ENCODE results near the gene PTPN6.

DNA sequence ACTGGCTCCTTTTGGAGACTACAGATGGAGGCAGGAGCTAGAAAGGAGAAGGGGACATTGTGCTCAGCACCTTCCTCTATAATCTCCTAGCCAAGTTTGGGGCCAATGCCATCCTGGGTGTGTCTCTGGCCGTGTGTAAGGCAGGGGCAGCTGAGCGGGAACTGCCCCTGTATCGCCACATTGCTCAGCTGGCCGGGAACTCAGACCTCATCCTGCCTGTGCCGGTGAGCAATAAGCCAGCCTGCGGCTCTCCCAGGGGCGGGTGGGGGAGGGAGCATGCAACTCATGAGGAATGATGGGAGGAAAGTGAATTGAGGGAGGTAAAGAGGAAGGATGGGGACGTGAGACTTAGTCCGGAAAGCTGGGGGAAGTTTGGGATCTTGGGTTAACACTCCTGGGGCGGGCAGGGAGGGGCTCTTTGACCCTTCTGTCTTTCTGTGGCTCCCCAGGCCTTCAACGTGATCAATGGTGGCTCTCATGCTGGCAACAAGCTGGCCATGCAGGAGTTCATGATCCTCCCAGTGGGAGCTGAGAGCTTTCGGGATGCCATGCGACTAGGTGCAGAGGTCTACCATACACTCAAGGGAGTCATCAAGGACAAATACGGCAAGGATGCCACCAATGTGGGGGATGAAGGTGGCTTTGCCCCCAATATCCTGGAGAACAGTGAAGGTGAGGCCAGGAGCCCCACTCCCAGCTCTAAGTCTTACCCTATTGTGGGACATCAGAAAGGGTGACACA is 33.5 kb upstream of the PTPN6 start:
- TF ChIP-seq, protein P1, sequence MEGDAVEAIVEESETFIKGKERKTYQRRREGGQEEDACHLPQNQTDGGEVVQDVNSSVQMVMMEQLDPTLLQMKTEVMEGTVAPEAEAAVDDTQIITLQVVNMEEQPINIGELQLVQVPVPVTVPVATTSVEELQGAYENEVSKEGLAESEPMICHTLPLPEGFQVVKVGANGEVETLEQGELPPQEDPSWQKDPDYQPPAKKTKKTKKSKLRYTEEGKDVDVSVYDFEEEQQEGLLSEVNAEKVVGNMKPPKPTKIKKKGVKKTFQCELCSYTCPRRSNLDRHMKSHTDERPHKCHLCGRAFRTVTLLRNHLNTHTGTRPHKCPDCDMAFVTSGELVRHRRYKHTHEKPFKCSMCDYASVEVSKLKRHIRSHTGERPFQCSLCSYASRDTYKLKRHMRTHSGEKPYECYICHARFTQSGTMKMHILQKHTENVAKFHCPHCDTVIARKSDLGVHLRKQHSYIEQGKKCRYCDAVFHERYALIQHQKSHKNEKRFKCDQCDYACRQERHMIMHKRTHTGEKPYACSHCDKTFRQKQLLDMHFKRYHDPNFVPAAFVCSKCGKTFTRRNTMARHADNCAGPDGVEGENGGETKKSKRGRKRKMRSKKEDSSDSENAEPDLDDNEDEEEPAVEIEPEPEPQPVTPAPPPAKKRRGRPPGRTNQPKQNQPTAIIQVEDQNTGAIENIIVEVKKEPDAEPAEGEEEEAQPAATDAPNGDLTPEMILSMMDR (conservative IDR thresholded peaks at IDR 0.05; ENCODE audit: low read depth, low read length): no peak
- TF ChIP-seq EZH2 (IDR thresholded peaks at IDR 0.05; ENCODE audit: borderline replicate concordance, low read depth, low read length, poor library complexity, severe bottlenecking): no peak

Measured in A673 (cell line).